GM19397 (cell line): ENCODE results near the gene ATR.
"Not testable (repeated sequence)": the region's sequence is repeated elsewhere in the genome, so short reads cannot be mapped to it uniquely, and the experiment has no call there.

Experiments used
- ATAC-seq: cut with Tn5 transposase; IDR thresholded peaks from one replicate; pipeline ENCODE4 v1.9.1; 2021; ENCODE audit warnings: mild to moderate bottlenecking, moderate library complexity; ENCODE audit not compliant: unreplicated experiment

The ATR gene

GRCh38 chr3:142595581-142595950 is 17.0 kb upstream of the ATR start:
- no peak for ATAC-seq

GRCh38 chr3:142595141-142595540 is 16.6 kb upstream of the ATR start:
- no peak for ATAC-seq

GRCh38 chr3:142592268-142592667 is 13.7 kb upstream of the ATR start:
- ATAC-seq, result not testable (repeated sequence)

- ATAC-seq, result no peak
These were observed 10.2 kb upstream of the ATR start for GRCh38 chr3:142588703-142589102.

GRCh38 chr3:142586803-142587406 is 8.4 kb upstream of the ATR start:
- no peak for ATAC-seq

- ATAC-seq, result not testable (repeated sequence)
These were observed 2.5 kb upstream of the ATR start for GRCh38 chr3:142581070-142581469.

- no peak for ATAC-seq
These were observed 1.5 kb upstream of the ATR start for GRCh38 chr3:142580061-142580423.

- no peak for ATAC-seq
These were observed 721 bp downstream of the ATR start for GRCh38 chr3:142577696-142578328.

- no peak for ATAC-seq
These were observed 1.7 kb downstream of the ATR start for GRCh38 chr3:142576792-142577191.

GRCh38 chr3:142574665-142575064 is 3.9 kb downstream of the ATR start:
- no peak for ATAC-seq

- ATAC-seq, result not testable (repeated sequence)
These were observed 4.3 kb downstream of the ATR start for GRCh38 chr3:142574223-142574622.

- ATAC-seq, result not testable (repeated sequence)
These were observed 9.1 kb downstream of the ATR start for GRCh38 chr3:142569422-142569821.

GRCh38 chr3:142568393-142569017 is 10.0 kb downstream of the ATR start:
- no peak for ATAC-seq

- no peak for ATAC-seq
These were observed 12.4 kb downstream of the ATR start for GRCh38 chr3:142566096-142566495.

- ATAC-seq, result no peak
These were observed 15.0 kb downstream of the ATR start for GRCh38 chr3:142563496-142563997.

- no peak for ATAC-seq
These were observed 18.4 kb downstream of the ATR start for GRCh38 chr3:142560118-142560517.

- ATAC-seq, result no peak
These were observed 24.8 kb downstream of the ATR start for GRCh38 chr3:142553741-142554140.

GRCh38 chr3:142552579-142552978 is 26.0 kb downstream of the ATR start:
- not testable (repeated sequence) for ATAC-seq

- ATAC-seq, result no peak
These were observed 28.5 kb downstream of the ATR start for GRCh38 chr3:142549986-142550385.

GRCh38 chr3:142543307-142543706 is 35.2 kb downstream of the ATR start:
- no peak for ATAC-seq

GRCh38 chr3:142542054-142542453 is 36.5 kb downstream of the ATR start:
- no peak for ATAC-seq

- no peak for ATAC-seq
These were observed 42.0 kb downstream of the ATR start for GRCh38 chr3:142536519-142536918.
